LNCaP clone FGC (cell line): ENCODE results near the gene CCNL2.
"Not testable (repeated sequence)": the region's sequence is repeated elsewhere in the genome, so short reads cannot be mapped to it uniquely, and the experiment has no call there.

Source experiments
- DNase-seq: peaks from one replicate; pipeline ENCODE4 v3.0.0-alpha.2; 2011; ENCODE audit warnings: low read depth
- H3K4me3 ChIP-seq: 2 replicates; pipeline ENCODE4 v1.5.1; 2011; ENCODE audit warnings: mild to moderate bottlenecking, low read depth, low read length, control low read depth
- TF ChIP-seq, protein P1 (sequence below): IDR thresholded peaks from 2 replicates; pipeline ENCODE4 v1.5.1; 2012; ENCODE audit warnings: mild to moderate bottlenecking; ENCODE audit not compliant: control insufficient read depth, insufficient read depth; ENCODE audit errors: extremely low read depth

The CCNL2 gene

GRCh38 chr1:1399187-1399871 is at the start of gene CCNL2:
Gene CCNL2, minus strand, starts transcription at chr1:1399335. Its CDS starts 29 bp downstream, at chr1:1399306.
- peak; percentile 92 for DNase-seq
- H3K4me3 ChIP-seq = peak within 1 kb of the TSS; percentile 99
- TF ChIP-seq, protein P1, sequence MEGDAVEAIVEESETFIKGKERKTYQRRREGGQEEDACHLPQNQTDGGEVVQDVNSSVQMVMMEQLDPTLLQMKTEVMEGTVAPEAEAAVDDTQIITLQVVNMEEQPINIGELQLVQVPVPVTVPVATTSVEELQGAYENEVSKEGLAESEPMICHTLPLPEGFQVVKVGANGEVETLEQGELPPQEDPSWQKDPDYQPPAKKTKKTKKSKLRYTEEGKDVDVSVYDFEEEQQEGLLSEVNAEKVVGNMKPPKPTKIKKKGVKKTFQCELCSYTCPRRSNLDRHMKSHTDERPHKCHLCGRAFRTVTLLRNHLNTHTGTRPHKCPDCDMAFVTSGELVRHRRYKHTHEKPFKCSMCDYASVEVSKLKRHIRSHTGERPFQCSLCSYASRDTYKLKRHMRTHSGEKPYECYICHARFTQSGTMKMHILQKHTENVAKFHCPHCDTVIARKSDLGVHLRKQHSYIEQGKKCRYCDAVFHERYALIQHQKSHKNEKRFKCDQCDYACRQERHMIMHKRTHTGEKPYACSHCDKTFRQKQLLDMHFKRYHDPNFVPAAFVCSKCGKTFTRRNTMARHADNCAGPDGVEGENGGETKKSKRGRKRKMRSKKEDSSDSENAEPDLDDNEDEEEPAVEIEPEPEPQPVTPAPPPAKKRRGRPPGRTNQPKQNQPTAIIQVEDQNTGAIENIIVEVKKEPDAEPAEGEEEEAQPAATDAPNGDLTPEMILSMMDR = peak; percentile 35

DNA sequence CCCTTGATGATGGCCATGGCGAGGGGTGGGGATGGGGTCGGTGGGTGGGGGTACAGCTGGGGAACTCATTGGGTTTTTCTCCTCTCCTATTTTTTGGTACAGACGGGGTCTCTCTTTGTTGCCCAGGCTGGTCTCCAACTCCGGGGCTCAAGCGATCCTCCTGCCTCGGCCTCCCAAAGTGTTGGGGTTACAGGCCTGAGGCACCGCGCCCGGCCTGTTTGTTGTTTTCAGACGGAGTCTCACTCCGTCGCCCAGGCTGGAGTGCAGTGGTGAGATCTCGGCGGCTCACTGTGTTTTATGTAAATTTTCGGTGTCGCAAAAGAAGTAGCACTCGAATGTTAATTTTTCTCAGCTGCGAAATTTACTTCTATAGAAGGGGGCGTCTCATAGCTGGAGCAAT is 47.5 kb upstream of the CCNL2 start:
- not testable (repeated sequence) for H3K4me3 ChIP-seq, DNase-seq

DNA sequence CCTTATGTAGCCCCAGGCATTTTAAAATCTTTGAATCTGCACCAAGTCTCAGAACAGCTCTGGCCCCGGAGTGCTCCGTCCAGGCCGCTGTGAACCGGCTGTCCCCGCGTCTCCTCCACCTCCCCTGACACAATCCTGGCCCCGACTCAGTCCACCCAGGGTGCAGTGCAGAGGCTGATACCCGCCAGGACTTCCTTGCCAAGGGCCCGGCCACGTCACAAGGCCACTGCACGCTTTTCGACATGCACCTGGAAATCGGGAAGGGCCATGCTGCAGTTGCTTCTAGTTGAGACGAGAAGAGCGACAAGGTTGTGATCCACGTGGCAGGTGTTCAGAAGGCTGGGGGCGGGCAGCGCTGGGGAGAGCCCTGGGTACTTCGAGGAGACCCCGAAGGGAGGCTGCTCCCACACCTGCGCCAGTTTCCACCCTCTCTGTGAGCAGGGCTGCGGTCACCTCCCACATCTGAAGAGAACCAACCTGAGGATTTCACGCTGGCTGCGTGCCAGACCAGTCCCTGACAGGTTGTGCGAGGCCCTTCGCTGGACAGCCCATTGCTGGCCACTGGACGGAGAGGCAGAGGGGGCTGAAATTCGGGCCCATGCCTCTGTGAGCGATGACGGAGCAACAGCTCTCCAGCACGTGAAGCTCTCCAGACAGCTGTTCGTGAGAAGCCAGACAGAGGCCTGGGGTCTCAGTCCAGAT is 43.1 kb upstream of the CCNL2 start:
- no peak overlapping the region for H3K4me3 ChIP-seq
- TF ChIP-seq, protein P1 = no peak
- no peak for DNase-seq

DNA sequence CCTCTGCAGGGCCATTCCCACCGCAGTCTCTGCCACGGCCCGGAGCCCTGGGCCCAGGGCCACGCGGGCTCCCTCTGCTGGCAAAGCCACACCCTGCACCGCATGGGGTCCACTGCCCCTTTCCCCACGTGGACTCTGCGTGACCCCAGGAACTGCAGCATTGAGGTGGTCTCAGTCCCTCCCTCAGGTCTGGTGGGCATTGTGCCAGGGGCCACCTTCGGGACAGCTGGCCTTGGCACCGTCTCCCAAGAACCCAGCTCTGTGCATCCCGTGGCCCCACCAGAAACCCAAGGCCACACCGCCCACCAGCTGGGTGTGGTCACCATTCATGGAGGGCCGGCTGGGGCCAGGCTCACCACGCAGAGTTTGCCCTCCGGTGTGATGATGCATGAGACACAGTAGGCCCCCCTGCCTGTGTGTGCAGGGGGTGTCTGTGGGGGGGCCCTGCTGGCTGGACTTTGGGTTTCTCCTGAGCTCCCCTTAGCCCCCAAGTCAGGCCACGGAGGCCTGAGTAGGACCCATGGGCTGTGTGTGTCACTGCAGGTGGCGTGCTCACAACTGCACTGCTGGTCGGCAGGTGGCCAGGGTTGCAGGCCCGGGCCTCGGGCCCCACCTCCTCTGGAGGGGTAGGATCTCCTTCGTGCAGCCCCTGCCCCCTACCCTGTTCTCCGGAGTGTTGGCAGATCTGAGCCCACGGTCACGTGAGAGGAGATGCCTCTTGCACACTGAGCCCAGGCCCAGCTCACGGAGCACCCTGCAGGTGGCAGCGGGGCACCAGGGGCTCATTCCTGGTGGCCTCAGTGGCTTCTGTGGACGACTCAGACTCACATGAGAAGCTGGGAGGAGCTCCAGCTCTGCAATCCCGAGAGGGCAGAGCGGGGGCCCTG is 42.1 kb upstream of the CCNL2 start:
- TF ChIP-seq, protein P1 = peak; percentile 80
- H3K4me3 ChIP-seq = no peak overlapping the region
- no peak for DNase-seq

DNA sequence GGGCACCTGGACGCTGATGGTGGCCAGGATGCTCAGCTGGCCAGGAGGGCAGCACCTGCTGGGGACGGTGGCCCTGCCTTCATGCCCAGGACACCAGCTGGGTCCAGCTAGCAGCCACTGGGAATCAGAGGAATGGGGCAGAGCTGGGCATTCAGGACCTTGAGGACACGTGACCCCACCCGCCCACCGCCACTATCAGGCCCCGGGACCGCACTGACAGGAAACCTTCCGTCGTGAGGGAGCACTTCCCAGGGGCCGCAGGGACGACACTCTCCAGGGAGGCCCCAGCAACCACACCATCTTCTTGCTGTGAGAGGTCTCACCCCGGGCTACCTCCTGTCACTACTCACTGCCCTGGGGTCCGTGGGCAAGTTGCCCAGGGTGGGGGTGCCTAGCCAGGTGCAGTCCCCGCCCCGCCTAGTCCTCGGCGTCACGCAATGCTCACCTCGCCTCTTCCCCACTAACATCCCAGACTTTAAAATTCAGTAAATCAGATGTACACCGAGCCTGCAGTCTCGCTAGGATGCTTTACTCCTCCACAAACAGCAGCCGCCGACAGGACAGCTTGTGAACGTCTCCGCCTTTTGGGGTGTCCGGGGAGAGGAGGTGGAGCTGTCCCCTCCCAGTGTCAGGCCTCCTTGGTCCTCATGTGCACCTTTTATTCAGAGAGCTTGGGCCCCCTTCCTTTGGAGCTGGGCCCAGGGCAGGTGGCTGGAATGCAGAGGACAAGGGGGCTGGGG is 41.3 kb upstream of the CCNL2 start:
- DNase-seq = no peak
- no peak overlapping the region for H3K4me3 ChIP-seq
- TF ChIP-seq, protein P1 = no peak

DNA sequence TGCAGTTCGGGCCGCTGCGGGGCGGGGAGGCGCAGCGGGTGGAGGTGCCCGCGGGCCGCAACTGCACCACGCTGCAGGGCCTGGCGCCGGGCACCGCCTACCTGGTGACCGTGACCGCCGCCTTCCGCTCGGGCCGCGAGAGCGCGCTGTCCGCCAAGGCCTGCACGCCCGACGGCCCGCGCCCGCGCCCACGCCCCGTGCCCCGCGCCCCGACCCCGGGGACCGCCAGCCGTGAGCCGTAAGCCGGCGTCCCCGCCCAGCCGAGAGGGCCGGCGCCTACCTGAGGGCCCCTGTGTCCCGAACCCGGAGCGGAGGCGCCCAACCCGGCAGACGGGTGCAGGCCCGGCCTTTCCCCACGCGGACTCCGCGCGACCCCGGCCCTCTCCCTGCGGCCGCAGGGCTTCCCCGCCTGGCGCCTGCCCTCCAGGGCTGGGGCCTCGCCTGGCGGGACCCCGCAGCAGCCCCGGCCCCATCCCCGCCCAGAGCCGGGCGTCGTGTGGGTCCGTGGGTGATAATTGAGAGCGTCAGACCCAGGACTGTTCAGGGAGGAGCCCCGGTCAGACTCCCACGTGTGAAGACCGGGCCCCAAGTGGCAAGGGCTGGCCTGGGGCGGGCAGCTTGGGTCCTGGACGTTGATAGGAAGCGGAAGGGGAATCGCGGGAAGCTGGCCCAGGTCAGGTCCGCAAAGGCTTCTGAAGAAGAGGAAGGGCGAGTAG is 40.6 kb upstream of the CCNL2 start:
- TF ChIP-seq, protein P1 = no peak
- no peak for DNase-seq
- no peak overlapping the region for H3K4me3 ChIP-seq
